Measurements from ENCODE around the gene HERC5. TPM values are rescaled to one million over a fixed set of nuclear protein-coding genes. Genes with fewer than 3 reads are reported as not detected.
"Not testable (repeated sequence)": the region's sequence is repeated elsewhere in the genome, so short reads cannot be mapped to it uniquely, and the experiment has no call there.

Gene HERC5
- total RNA-seq, 4 donors from 2014 or later: 2.1 to 9.2 (median 6.5) TPM

DNA sequence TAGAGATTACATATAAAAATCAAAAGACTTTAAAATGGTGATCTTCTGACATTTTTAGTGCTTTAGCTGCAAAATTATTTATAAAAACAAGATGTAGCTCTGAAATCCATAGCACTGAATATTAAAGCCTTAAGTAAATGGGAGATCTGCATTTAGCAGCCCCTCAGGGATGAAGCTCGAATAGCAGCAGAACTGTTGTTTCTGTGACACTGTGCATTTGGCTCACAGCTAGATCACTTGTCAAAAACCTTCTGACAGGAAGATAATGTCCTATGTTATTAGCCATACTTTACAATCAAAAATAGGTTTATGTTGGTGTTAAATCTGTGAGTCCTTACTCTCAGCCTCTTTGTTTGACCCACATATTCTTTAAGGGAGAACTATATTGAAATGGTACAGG, 80.8 kb downstream of the HERC5 start:
- 69 to 72% methylated on average over 1 of the region's 1 CpG for WGBS, 2 donors
- H3K4me3 ChIP-seq: no peak overlapping the region
- no peak for DNase-seq (ENCODE audit: low spot score in 2 of 2)
- no peaks in the 10 kb centered on the region for H3K27me3 ChIP-seq
- H3K36me3 ChIP-seq: no peaks in the 10 kb centered on the region
- no peak for TF ChIP-seq POLR2A (IDR thresholded peaks at IDR 0.05)
- TF ChIP-seq CTCF (IDR thresholded peaks at IDR 0.05): no peak
- no peak for TF ChIP-seq EP300 (IDR thresholded peaks at IDR 0.05)
- H3K27ac ChIP-seq: no peak overlapping the region
- no peaks in the 10 kb centered on the region for H3K9me3 ChIP-seq
- no peaks in the 10 kb centered on the region for H3K4me1 ChIP-seq

DNA sequence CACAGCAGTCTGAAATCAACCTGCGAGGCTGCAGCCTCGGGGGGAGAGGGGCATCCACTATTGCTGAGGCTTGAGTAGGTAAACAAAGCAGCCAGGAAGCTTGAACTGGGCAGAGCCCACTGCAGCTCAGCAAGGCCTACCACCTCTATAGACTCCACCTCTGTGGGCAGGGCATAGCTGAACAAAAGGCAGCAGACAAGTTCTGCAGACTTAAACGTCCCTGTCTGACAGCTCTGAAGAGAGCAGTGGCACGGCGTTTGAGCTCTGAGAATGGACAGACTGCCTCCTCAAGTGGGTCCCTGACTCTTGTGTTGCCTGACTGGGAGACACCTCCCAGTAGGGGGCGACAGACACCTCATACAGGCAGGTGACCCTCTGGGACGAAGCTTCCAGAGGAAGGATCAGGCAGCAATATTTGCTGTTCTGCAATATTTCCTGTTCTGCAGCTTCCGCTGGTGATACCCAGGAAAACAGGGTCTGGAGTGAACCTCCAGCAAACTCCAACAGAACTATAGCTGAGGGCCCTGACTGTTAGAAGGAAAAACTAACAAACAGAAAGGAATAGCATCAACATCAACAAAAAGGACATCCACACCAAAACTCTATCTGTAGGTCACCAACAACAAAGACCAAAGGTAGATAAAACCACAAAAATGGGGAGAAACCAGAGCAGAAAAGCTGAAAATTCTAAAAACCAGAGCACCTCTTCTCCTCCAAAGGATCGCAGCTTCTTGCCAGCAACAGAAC, 82.6 kb downstream of the HERC5 start:
- not testable (repeated sequence) for H3K4me1 ChIP-seq, H3K27ac ChIP-seq, H3K36me3 ChIP-seq, H3K4me3 ChIP-seq, H3K27me3 ChIP-seq, H3K9me3 ChIP-seq
- WGBS, 2 donors: 36 to 38% methylated on average over 9 of the region's 9 CpGs
- TF ChIP-seq CTCF (IDR thresholded peaks at IDR 0.05): peak; percentile 28 to 58 (median 46)
- peak; percentile 33 to 68 for DNase-seq (ENCODE audit: low spot score in 2 of 2)

GRCh38 chr4:88549815-88550214, 92.9 kb downstream of the HERC5 start:
- 86 to 90% methylated on average over 7 of the region's 7 CpGs for WGBS, 2 donors
- Histone ChIP-seq H3K27ac (no peak overlapping the region), H3K4me3 (no peak overlapping the region), H3K4me1 (no peaks in the 10 kb centered on the region), H3K27me3 (no peaks in the 10 kb centered on the region), H3K36me3 (no peaks in the 10 kb centered on the region), H3K9me3 (no peaks in the 10 kb centered on the region)
- no peak for DNase-seq (ENCODE audit: low spot score in 2 of 2)
- TF ChIP-seq EP300 (IDR thresholded peaks at IDR 0.05) (no peak), POLR2A (IDR thresholded peaks at IDR 0.05) (no peak), CTCF (IDR thresholded peaks at IDR 0.05) (no peak)

Other genes with a start within 250 kb of the HERC5 start
- gene PPM1K, start 172.6 kb upstream of the HERC5 start, total RNA-seq: 10 to 100 TPM; 35.1 to 84.3 (median 71.1) TPM
- 10 to 100 TPM in 3 of 4 donors, 1 to 10 TPM in 1; 6.0 to 19.2 (median 13.2) TPM for gene HERC6, start 78.3 kb upstream of the HERC5 start, total RNA-seq
- gene PYURF, start 66.7 kb downstream of the HERC5 start, total RNA-seq: 100 to 1,000 TPM; 104 to 135 (median 105) TPM
- 10 to 100 TPM; 30.0 to 61.0 (median 42.0) TPM for gene HERC3, start 135.4 kb downstream of the HERC5 start, total RNA-seq
- gene NAP1L5, start 240.7 kb downstream of the HERC5 start, total RNA-seq: 10 to 100 TPM in 3 of 4 donors, 1 to 10 TPM in 1; 6.1 to 10.2 (median 10.0) TPM